ENCODE results near the gene NPHP4. TPM values are rescaled to one million over a fixed set of nuclear protein-coding genes. Genes with fewer than 3 reads are reported as not detected.

Gene NPHP4
- total RNA-seq, 1 donor from 2014 or later: 4.0 TPM

DNA sequence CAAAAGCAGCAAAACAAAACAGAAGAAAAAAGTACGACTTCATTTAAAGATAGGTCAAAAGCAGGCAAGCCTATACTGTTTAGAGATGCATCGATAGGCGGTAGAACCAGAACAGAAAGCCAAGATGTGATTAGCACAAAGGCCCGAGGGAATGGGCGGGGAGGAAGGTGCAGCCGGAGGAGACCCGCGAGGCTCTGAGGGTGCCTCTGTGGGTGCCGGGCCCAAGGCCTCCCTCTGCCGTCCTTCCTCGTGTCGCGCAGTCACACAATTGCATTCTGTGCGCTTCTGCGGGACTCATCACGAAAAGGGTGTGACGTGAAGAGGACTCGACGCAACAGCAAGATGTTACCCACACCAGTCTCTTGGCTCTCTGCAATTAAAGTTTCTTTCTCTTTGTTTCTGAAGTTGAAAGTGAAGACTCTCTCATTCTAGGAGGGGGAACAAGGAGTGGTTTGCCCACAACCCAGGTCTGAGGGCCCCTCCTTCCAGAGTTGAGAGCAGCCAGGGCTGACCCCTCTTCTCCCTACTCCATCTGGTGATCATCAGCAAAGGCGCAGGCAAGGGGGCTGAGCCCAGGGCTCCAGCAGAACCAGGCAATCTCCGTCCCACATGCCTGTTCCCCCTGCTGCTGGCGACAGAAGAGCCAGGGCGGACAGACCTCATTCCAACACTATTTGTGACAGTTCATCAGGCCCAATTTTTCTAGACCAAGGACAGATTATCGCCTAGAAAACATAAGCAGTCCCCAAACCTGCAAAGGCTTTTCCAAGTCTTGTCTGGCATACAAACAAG, 41.0 kb downstream of the NPHP4 start:
- no peak for DNase-seq (ENCODE audit: low read depth, low spot score)

DNA sequence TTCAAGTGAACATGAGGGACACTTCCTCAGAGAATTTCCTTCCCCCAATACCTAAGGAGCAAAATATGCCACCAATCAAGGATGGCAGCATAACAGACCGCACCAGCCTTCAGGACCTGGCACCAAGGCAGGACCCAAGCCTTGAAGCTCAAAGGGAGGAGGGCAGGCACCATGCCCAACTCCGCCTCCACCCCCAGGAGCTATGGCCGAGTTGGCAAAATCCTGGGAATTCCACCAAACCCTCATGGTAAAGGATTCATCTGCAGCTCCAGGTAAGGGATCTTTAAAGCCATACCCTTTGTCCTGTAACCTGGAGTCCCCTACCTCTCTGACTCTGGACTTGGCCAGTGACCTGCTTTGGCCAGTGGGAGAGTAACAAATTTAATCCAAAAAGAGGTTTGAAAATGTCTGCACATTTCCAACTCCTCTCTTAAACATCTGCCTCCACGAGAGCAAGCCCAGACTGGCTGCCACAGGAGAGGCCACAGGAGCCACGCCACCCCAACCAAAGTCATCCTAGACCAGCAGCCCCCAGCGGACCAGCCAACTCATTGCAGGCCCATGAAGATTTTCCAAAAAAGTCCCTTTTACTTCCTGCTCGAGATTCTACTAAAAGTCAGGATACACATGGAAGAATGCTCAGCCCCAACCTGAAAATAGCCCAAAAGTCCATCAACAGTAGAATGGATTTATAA, 41.9 kb downstream of the NPHP4 start:
- DNase-seq (ENCODE audit: low read depth, low spot score): no peak

DNA sequence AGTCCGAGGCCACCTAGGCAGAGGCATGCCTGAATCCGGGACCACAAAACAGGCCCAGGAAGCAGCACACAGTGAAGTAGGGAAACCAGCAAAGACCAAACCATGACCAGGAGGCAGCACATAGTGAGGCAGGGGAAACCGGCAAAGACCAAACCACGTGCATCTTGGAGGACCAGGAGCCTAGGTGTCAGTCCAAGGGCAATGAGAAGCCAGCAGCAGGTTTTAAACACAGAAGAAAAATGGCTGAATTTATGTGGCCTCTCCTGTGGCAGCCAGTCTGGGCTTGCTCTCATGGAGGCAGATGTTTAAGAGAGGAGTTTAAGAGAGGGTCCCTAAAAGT, 42.5 kb downstream of the NPHP4 start:
- DNase-seq (ENCODE audit: low read depth, low spot score): no peak

DNA sequence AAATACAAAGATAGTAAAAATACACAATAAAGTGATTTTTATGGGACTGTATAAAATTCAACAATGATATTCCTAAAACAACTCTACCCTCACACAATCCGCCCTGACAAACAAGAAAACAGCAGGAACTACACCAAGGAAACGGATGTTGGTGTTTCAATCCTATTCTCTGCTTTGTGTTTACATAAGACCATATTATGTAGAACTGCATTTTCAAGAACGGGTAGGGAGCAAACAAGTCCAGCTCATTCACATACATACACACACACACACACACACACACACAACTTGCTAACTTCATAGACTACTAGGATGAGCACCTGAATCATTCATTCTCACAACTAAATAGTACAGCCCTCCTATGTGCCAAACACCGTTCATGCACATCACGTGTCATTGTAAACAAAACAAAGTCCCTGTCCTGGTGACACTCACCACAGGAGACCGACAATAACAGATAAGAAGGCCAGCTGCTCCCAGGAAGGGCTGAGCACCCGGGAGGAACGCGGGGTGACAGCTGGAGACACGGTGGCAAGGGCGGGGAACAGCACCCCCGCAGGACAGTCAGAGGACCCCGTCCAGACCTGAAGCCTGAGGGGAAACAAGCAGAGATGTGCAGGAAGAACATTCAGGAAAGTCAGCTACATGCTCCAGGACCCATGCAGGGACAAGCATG, 43.0 kb downstream of the NPHP4 start:
- DNase-seq (ENCODE audit: low read depth, low spot score): no peak

DNA sequence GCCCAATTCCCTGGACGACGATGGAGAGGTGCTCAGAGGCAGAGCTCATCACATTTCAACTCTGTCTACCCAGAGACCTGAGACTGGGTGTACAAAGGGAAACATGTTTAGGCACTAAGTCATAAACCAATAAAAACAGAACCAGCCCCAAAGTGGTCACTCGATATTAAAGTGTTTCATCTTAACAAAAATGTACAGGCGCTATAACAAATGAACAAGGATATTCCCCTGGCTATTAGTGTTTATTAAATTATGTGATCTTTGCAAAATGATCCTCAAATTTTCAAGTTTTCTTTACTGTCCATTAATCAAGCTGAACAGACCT, 43.6 kb downstream of the NPHP4 start:
- DNase-seq (ENCODE audit: low read depth, low spot score): no peak

DNA sequence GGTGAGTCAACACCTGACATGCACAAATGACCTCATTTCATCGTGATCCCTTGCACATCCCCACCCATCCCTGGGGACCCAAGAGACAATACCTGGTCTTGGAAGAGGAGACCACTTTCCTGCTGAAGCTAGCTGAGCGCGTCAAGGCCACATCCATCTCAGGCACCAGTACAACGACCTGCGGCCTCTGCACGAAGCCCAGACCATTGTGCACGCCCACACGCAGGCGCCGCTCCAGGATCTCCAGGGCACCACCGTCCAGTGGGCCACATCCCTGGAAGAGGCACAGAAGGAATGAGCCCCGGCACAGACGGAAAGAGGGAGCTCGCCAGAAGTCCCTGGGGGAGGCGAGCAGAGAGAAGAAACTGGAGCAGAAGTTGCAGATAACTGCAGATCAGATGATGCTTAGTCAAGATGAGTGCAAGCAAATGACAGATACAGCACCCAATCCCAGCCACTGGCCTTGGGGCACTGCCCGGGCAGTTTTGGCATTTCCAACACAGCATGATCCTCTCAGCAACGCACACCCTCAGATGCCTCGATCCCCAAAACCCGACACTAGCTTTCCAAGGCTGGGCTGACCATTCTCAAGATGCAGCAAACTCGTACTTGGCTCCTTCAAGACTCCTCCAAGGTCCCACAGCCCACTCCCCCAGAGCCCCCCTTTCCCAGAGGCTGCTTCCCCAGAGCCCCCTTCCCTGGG, 44.1 kb downstream of the NPHP4 start:
- DNase-seq (ENCODE audit: low read depth, low spot score): no peak

DNA sequence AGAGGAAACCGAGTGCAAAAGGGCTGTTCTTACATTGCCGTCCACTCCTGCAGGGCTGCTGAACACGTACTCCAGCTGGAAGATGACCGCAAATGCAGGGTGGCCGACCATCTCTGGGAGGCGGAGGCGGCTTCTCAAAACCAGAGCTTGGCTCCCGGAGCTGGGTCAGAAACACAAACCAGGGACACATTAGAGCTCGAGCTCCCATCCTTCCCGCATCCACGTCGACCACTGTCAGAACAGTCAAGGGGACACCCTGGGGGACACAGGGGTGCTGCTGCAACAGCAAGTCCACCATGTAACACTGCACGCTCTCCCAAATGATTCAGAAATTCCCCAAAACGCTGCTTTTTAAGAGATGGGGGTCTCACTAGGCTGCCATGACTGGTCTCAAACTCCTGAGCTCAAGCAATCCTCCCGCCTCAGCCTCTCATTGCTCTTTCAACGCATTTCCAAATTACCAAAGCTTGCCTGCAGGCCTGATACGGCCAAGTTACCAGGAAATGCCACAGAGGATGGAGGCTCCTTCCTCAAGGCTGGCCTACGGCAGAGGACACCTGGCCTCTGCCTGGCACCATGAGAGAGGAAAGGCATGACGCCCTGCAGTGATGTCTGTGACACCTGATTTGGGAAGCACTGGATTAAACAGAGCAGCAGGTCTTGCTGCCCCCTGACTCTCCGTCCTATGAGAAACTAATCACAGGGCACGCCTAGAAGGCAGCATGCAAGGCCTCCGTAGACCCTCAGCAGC, 45.0 kb downstream of the NPHP4 start:
- DNase-seq (ENCODE audit: low read depth, low spot score): no peak

DNA sequence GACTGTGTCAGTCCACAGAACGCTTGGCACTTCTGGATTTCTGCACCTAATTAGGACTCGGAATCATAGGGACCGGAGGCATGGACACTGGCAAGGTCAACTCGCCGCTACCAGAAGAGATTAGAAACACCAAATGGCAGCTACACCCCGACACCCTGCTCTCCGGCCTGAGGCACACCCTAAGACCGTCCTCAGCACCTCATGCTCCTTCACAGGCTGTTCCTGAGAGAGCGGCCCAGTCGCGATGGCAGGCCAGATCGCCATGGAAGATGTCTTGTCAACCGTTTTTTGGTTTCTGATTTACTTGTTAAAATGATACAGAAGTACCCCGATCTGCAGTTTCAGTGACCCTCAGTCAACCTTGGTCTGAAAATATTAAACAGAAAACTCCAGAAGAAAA, 46.8 kb downstream of the NPHP4 start:
- no peak for DNase-seq (ENCODE audit: low read depth, low spot score)

DNA sequence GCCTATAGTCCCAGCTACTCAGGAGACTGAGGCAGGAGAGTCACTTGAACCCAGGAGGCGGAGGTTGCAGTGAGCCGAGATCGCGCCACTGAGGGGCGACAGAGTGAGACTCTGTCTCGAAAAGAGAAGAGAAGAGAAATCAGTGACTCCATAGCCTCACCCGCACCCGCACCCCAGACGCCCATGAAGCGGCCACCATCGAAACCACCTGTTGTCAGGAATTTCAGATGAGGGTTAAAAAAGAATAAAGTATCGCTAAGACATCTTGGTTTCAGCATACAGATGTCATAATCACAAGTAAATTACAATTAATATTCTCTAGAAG, 47.4 kb downstream of the NPHP4 start:
- DNase-seq (ENCODE audit: low read depth, low spot score): no peak

DNA sequence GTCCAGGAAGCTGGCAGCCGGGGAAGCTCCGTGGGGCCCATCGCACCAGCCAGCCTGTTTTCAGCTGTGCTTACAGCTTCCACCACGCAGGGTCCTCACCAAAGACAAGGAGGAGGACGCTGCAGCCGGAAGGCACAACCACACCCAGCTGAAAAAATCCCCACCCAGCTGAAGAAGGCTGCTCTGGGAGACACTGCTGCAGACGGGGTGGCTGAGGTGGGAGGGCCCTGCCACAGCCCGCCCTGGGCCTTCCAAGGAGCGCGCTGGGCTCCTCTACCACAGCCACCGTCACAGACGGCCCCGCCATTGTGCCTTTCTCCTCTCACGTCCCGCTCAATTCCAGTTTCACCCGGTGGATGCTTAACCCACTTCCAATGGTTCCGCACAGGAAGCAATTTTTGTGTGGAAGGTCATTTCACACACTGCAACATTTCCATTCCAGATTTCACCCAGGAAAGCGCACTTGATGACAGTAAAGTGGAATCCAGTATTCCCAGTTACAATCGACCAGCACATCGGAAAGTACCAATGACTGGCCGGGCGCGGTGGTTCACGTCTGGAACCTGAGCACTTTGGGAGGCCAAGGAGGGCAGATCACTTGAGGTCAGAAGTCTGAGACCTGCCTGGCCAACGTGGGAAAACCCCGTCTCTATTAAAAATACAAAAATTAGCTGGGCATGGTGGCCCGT, 47.9 kb downstream of the NPHP4 start:
- no peak for DNase-seq (ENCODE audit: low read depth, low spot score)

DNA sequence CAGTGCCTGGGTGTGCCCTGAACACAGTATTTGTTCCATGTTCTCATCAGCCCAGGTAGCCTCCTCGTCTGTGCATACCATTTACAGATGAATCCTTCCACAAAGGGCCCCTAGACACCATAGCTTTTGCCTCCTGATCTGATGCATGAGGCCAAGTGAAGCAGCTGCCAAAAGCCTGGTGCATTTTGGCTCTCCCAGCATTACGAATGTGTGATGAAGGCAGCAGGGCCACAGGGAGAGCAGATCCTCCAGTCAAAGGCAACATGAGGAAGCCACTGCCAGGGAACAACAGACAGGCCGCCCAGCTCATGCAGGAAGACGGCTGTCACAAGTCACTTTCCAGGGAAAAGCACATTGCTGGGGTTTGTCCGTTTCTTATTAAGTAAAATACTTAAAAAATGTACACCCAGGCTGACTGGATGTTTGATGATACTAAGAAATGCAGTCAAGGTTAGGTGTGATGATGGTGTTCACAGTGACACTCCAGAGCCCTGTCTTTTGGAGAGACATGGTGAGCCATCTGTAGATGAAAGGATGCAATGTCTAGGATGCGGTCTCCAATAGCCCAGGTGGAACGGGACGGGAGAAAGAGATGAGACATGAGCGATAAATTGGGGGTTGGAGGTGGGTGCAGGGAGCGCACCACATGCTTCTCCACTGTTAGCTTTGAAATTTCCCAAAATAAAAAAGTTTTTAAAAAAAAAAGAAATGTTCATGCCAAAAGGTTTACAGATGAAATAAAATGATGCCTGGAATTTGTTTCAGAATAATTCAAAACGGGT, 48.7 kb downstream of the NPHP4 start:
- no peak for DNase-seq (ENCODE audit: low read depth, low spot score)

DNA sequence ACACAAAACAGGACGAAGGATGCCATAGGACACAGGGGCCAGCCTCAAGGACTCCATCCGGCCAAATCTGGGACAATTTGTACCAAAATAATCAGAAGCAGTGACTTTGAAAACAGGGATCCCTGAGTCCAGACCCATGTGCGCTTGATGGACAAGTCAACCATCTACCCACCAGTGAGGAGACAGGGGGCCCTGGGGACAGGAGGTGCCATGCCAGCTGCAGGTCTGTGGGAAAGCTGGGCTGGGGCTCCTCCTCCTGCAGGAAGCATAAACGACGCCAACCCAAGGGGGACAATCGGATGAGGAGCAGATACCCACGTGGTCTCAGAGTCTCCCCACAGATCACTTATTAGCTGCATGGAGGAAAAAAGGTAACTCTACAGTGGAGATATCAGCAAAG, 50.6 kb downstream of the NPHP4 start:
- no peak for DNase-seq (ENCODE audit: low read depth, low spot score)

DNA sequence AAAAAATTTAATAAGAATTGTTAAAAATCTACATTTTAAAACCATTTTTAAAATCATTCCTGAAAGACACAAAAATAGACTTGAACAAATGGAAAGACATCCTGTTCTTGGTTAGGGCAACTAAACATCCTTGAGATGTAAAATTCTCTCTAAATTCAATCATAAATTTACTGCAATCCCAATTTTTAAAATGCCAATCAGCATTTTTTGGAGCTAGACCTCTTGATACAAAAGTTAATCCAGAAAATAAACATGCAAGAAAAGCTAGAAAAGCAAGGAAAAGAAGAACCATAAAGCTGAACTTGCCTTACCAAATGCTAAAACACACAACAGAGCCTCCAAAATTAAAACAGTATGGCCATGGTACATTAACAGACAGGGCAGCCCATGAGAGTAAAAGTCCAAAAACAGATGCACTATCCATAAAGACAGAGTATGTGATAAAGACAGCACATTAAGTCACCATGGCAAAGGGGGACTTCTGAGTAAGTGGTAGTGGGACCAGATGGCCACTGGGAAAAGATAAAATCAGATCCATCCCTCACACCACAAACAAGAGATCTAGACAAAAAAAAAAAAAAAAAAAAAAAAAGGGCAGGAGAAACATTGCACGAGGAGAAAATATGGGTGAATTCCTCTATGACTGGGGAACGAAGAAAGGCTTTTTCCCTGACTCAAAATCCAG, 51.4 kb downstream of the NPHP4 start:
- no peak for DNase-seq (ENCODE audit: low read depth, low spot score)

DNA sequence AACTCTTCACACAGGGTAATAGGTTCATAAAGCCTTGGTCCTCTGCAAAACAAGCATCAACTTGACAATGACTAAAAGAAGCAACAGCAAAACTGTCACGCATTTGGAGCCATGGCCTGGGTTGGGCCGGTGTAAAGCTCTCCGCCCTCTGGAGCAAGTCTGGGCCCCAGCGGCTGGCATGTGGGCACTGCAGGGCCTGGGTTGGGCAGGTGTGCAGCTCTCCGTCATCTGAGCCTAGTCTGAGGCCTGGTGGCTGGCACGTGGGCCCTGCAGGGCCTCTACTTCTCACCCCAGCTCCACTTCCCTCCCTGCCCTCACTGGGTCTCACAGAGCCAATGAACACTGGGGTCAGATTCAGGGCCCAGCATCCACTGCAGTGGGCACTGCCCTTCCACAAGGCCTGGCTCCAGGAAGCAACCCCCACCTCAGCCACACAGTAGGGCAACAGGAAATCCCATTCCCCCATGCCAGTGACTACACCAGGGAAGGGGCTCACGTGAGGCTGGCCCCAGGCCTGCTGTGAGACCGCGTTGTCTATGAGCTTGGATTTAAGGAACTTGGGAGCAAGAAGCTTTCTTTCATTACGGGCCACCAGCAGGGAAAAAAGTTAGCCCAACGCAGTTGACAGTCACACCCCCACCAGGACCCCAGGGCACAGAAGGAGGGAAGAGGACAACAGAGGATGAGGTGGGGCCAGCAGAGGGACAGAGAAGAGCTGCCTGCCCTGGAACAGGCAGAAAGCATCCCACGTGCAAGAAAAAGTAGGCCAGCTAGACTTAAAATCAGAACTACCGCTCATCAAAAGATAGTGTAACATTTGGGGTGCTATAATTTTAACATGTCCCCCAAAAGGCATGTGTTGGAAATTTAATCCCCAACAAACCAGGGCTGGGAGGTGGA, 52.7 kb downstream of the NPHP4 start:
- no peak for DNase-seq (ENCODE audit: low read depth, low spot score)

DNA sequence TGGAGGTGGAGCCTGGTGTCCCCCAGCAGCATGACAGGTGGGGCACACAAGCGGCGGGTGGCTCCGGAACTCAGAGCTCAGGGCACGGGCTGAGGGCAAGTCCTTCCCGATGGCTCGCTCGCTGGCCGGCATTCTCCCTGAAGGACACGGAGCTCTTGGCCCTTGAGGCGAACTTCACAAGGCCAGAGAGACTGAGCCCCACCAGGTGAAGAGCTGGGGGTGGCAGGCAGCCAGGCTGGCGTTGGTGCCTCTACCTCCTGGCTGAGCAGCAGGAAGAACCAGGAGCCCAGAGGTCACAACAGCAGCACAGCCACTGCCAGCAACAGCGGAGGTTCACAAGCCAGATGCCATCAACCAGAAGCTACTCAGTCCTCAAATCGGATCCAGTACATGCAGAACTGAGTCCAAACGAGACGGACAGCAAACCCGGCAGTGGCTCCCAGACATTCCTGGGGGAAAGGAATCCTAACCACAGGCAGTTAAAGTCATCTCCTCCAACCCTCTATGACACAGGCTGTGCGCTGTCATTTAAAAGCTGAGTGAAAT, 54.1 kb downstream of the NPHP4 start:
- DNase-seq (ENCODE audit: low read depth, low spot score): no peak

DNA sequence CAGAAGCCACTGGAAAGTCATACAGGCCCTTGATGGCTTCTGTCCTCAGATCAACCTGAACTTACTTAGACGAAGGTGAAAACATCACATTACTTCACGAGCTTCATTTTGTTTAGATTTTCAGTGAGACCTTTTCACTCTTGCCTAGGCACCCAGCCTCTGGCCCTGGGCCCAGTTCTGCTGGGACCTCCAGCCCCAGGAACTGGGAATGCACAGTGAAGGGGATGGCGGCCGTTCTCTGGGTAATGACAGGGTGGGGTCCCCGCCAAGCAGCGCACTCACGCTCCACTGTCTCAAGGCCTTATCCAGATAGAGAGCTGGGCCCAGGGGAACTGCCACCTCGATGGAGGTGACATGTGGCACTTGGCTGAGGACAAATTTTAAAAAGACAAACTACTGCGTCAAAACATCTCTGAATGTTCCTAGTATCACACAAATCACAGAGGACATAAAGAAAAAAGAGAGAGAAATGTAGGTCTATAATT, 54.8 kb downstream of the NPHP4 start:
- DNase-seq (ENCODE audit: low read depth, low spot score): no peak

DNA sequence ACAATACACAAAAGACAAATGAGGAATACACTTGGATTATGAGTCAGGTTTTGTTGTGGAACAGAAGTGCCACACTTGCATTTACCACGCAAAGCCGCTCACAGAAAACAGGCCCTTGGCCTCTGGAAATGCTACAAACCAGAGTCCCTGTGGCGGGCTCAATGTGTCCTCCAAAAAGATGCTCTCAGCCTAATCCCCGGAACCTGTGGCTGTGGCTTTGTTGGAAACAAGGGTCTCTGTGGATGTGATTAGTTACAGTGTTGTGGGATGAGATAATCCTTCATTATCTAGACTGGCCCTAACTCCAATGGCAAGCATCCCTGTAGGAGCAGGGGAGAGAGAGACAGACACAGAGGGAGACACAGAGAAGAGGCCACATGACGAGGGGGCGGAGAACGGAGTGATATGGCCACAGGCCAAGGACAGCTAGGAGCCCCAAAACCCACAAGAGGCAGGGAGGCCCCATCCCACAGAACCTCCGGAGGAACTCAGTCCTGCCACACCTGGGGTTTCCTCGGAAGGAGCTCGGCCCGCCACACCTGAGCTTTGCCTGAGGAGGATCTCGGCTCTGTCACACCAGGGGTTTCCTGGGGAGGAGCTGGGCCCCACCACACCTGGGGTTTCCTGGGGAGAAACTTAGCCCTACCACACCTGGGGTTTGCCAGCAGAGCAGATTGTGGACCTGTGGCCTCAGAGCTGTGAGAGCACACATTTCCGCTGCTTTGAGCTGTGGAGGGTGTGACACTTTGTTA, 55.4 kb downstream of the NPHP4 start:
- no peak for DNase-seq (ENCODE audit: low read depth, low spot score)
